ENCODE results near the gene C12orf75. TPM values are rescaled to one million over a fixed set of nuclear protein-coding genes. Genes with fewer than 3 reads are reported as not detected.

Gene C12orf75
- total and polyA plus RNA-seq, 2 donors (not counting 1 experiment from before 2014, with no cell fraction given), result 133 to 298 TPM

DNA sequence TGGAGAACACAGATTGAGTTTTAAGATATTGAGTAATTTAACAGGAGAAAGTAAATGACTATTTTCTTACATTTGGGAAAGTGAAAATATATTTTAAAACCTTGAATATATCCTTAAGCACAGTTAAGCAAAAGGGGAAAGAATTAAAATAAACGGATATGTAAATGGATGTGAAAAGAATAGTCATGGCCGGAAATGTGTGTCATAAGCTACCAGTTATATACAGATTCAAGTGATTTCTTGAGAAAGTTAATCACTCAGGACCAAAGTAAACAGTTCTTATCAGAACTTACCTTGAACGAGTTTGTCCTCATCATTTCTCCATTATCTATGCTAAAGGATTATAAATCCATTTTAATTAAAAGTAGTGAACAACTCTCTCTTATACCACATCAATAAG lies 33.4 kb downstream of the C12orf75 start:
- Histone ChIP-seq H3K4me1 (ENCODE audit: control insufficient read depth, extremely low read depth, insufficient read depth, low read length) (peaks cover 4% of the 10 kb centered on the region), H3K36me3 (ENCODE audit: control insufficient read depth, insufficient read depth, low read length) (peaks cover 4% of the 10 kb centered on the region), H2AFZ (ENCODE audit: low read length) (no peak overlapping the region), H3K4me3 (replicated peaks in 1 of 4; ENCODE audit: control extremely low read depth in 1 of 4, insufficient read depth in 1 of 4, low read depth in 3 of 4, low read length in 4 of 4) (no peak overlapping the region), H3K9ac (ENCODE audit: insufficient read depth, low read length) (no peak overlapping the region), H3K9me3 (ENCODE audit: control insufficient read depth, insufficient read depth, low read depth, low read length) (no peaks in the 10 kb centered on the region), H3K27me3 (ENCODE audit: control insufficient read depth, insufficient read depth, low read length) (no peaks in the 10 kb centered on the region), H4K20me1 (ENCODE audit: control insufficient read depth, extremely low read depth, insufficient read depth, low read length) (no peaks in the 10 kb centered on the region), H3K79me2 (ENCODE audit: control insufficient read depth, insufficient read depth, low read length) (peaks cover 43% of the 10 kb centered on the region), H3K4me2 (ENCODE audit: extremely low read depth, insufficient read depth, low read length) (no peak overlapping the region), H3K27ac (ENCODE audit: insufficient read depth, low read length) (no peak overlapping the region)
- DNase-seq (ENCODE audit: low read depth in 2 of 2), result no peak
- no peak for TF ChIP-seq EZH2 (IDR thresholded peaks at IDR 0.05; ENCODE audit: low read length, missing control alignments)
- TF ChIP-seq CTCF (conservative IDR thresholded peaks at IDR 0.05 in 1 of 2, IDR thresholded peaks at IDR 0.05 in 1 of 2; ENCODE audit: low read depth in 1 of 2, low read length in 2 of 2), result no peak

- Histone ChIP-seq H3K4me2 (ENCODE audit: extremely low read depth, insufficient read depth, low read length) (no peak overlapping the region), H3K27ac (ENCODE audit: insufficient read depth, low read length) (no peak overlapping the region), H3K9me3 (ENCODE audit: control insufficient read depth, insufficient read depth, low read depth, low read length) (no peaks in the 10 kb centered on the region), H3K4me1 (ENCODE audit: control insufficient read depth, extremely low read depth, insufficient read depth, low read length) (peaks cover 5% of the 10 kb centered on the region), H3K27me3 (ENCODE audit: control insufficient read depth, insufficient read depth, low read length) (no peaks in the 10 kb centered on the region), H3K79me2 (ENCODE audit: control insufficient read depth, insufficient read depth, low read length) (peaks cover 30% of the 10 kb centered on the region), H2AFZ (ENCODE audit: low read length) (no peak overlapping the region), H3K4me3 (replicated peaks in 1 of 4; ENCODE audit: control extremely low read depth in 1 of 4, insufficient read depth in 1 of 4, low read depth in 3 of 4, low read length in 4 of 4) (no peak overlapping the region), H3K36me3 (ENCODE audit: control insufficient read depth, insufficient read depth, low read length) (peaks cover 4% of the 10 kb centered on the region), H3K9ac (ENCODE audit: insufficient read depth, low read length) (no peak overlapping the region), H4K20me1 (ENCODE audit: control insufficient read depth, extremely low read depth, insufficient read depth, low read length) (no peaks in the 10 kb centered on the region)
- no peak for DNase-seq (ENCODE audit: low read depth in 2 of 2)
- TF ChIP-seq EZH2 (IDR thresholded peaks at IDR 0.05; ENCODE audit: low read length, missing control alignments), result no peak
These were observed 34.7 kb downstream of the C12orf75 start for GRCh38 chr12:105365231-105365630.

DNA sequence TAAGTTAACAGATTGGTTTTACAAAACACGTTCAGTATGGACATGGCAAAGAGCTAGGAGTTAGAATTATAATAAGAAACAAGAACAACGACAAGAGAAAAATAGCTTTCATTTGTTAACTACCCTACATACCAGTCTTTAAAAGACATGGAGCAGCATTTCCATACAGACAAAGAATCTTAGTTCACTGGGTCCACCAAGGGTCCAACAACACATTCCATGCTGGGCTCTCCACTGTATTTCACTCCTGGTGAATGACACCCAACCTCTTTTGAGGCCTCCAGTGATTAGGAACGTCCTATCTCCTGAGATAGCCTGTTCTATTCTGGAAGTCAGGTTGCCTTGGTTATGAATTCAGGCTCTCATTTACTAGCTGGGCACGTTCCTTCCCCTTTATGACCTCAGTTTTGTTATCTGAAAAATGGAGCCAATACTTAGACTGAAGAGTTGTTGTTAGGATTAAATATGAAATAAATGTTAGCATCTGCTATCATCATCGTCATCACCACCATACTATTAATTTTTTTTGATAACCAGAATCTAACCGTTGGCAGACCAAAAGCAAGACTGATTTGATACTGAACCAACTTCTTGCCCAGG lies 37.7 kb downstream of the C12orf75 start:
- Histone ChIP-seq H3K9me3 (ENCODE audit: control insufficient read depth, insufficient read depth, low read depth, low read length) (no peaks in the 10 kb centered on the region), H2AFZ (ENCODE audit: low read length) (no peak overlapping the region), H3K9ac (ENCODE audit: insufficient read depth, low read length) (no peak overlapping the region), H3K79me2 (ENCODE audit: control insufficient read depth, insufficient read depth, low read length) (peaks cover 12% of the 10 kb centered on the region), H3K27ac (ENCODE audit: insufficient read depth, low read length) (no peak overlapping the region), H3K4me1 (ENCODE audit: control insufficient read depth, extremely low read depth, insufficient read depth, low read length) (peaks cover 5% of the 10 kb centered on the region), H3K4me3 (replicated peaks in 1 of 4; ENCODE audit: control extremely low read depth in 1 of 4, insufficient read depth in 1 of 4, low read depth in 3 of 4, low read length in 4 of 4) (no peak overlapping the region), H4K20me1 (ENCODE audit: control insufficient read depth, extremely low read depth, insufficient read depth, low read length) (no peaks in the 10 kb centered on the region), H3K4me2 (ENCODE audit: extremely low read depth, insufficient read depth, low read length) (no peak overlapping the region), H3K27me3 (ENCODE audit: control insufficient read depth, insufficient read depth, low read length) (no peaks in the 10 kb centered on the region), H3K36me3 (ENCODE audit: control insufficient read depth, insufficient read depth, low read length) (peaks cover 8% of the 10 kb centered on the region)
- TF ChIP-seq CTCF (conservative IDR thresholded peaks at IDR 0.05 in 1 of 2, IDR thresholded peaks at IDR 0.05 in 1 of 2; ENCODE audit: low read depth in 1 of 2, low read length in 2 of 2) (no peak), EZH2 (IDR thresholded peaks at IDR 0.05; ENCODE audit: low read length, missing control alignments) (no peak)
- DNase-seq (ENCODE audit: low read depth in 2 of 2), result no peak
